GM06990 (cell line): ENCODE measurements around the gene CABLES2.

Source experiments
- DNase-seq: peaks from one replicate; pipeline ENCODE4 v3.0.0-alpha.2; 2011; ENCODE audit not compliant: insufficient read length; ENCODE audit errors: extremely low read depth
- H3K27me3 ChIP-seq: replicated peaks from 2 replicates; pipeline ENCODE4 v1.6.0; 2011; ENCODE audit warnings: low read length; ENCODE audit not compliant: control insufficient read depth, insufficient read depth
- H3K36me3 ChIP-seq: 2 replicates; pipeline ENCODE4 v1.5.1; 2011; ENCODE audit warnings: low read length; ENCODE audit not compliant: control insufficient read depth, insufficient read depth
- H3K4me3 ChIP-seq: replicated peaks from 2 replicates; pipeline ENCODE4 v1.5.1; 2011; ENCODE audit warnings: low read depth, mild to moderate bottlenecking, control low read depth, low read length
- TF ChIP-seq, protein P1 (sequence below): IDR thresholded peaks from 2 replicates; pipeline ENCODE4 v1.5.1; 2011; ENCODE audit warnings: low read length, control low read depth, mild to moderate bottlenecking, inconsistent platforms; ENCODE audit not compliant: insufficient read depth, poor library complexity, severe bottlenecking

Gene CABLES2

GRCh38 chr20:62407221-62407992 lies at the start of gene CABLES2:
Gene CABLES2 (minus strand): TSS chr20:62407285. CDS start chr20:62407276, 9 bp downstream.
- TF ChIP-seq, protein P1, sequence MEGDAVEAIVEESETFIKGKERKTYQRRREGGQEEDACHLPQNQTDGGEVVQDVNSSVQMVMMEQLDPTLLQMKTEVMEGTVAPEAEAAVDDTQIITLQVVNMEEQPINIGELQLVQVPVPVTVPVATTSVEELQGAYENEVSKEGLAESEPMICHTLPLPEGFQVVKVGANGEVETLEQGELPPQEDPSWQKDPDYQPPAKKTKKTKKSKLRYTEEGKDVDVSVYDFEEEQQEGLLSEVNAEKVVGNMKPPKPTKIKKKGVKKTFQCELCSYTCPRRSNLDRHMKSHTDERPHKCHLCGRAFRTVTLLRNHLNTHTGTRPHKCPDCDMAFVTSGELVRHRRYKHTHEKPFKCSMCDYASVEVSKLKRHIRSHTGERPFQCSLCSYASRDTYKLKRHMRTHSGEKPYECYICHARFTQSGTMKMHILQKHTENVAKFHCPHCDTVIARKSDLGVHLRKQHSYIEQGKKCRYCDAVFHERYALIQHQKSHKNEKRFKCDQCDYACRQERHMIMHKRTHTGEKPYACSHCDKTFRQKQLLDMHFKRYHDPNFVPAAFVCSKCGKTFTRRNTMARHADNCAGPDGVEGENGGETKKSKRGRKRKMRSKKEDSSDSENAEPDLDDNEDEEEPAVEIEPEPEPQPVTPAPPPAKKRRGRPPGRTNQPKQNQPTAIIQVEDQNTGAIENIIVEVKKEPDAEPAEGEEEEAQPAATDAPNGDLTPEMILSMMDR = peak; percentile 25
- H3K4me3 ChIP-seq = peak within 1 kb of the TSS; percentile 88
- H3K36me3 ChIP-seq = peaks cover 4% of the 10 kb centered on the region; the same call in 1 of the 2 replicates
- no peaks in the 10 kb centered on the region for H3K27me3 ChIP-seq
- DNase-seq = peak; percentile 94

- no peak for DNase-seq
- Histone ChIP-seq H3K4me3 (no peak overlapping the region), H3K27me3 (no peaks in the 10 kb centered on the region; the same call in 1 of the 2 replicates), H3K36me3 (no peaks in the 10 kb centered on the region)
- TF ChIP-seq, protein P1 = no peak
Measured at GRCh38 chr20:62455929-62456328, 48.8 kb upstream of the CABLES2 start.

- Histone ChIP-seq H3K27me3 (no peaks in the 10 kb centered on the region; the same call in 1 of the 2 replicates), H3K36me3 (no peaks in the 10 kb centered on the region), H3K4me3 (no peak overlapping the region)
- TF ChIP-seq, protein P1 = no peak
- no peak for DNase-seq
Measured at GRCh38 chr20:62454904-62455636, 48.0 kb upstream of the CABLES2 start.

GRCh38 chr20:62453186-62453808 lies 46.2 kb upstream of the CABLES2 start:
- TF ChIP-seq, protein P1 = no peak
- Histone ChIP-seq H3K27me3 (no peaks in the 10 kb centered on the region; the same call in 1 of the 2 replicates), H3K36me3 (no peaks in the 10 kb centered on the region), H3K4me3 (no peak overlapping the region)
- no peak for DNase-seq

DNA sequence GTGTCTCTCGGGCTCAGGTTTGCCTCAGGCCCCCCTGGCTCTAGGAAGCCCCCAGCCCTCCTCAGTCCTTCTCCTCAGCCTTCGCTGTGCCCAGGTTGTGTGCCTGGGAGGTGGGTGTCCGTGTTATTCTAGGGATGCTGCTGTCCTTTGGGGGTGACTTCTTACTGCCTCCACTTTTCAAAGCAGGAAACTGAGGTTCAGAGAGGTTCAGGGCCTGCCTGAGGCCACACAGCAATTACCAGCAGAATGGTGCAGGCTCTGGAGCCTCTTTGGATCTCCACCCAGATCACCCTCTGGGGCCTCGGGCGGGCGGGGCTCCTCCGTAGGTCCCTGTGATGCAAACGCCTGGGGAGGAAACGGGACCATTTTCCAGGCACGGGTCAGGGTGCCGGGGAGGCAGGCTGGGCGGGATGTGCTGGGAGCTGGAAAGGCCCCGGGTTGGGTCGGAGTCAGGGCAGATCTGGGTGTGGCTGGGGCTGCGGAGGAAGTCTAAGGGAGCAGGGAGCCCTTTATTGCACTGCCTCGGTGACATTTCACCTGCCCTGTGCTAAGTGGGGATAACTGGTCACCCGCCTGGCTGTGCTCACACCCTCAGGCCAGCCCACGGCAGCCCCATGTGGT lies 45.5 kb upstream of the CABLES2 start:
- DNase-seq = no peak
- no peaks in the 10 kb centered on the region for H3K36me3 ChIP-seq
- H3K27me3 ChIP-seq = no peaks in the 10 kb centered on the region; the same call in 1 of the 2 replicates
- no peak overlapping the region for H3K4me3 ChIP-seq
- TF ChIP-seq, protein P1 = no peak
